Erythroblast (primary cell): ENCODE data around the gene TUBB8.
"Not testable (repeated sequence)": the region's sequence is repeated elsewhere in the genome, so short reads cannot be mapped to it uniquely, and the experiment has no call there.

Source experiments
- GATA1 ChIP-seq: IDR thresholded peaks from 2 replicates; pipeline ENCODE4 v1.6.1; 2011; ENCODE audit warnings: low read depth, mild to moderate bottlenecking, control low read depth, low read length, moderate library complexity
- POLR2A ChIP-seq: IDR thresholded peaks from 2 replicates; pipeline ENCODE4 v1.6.1; 2011; ENCODE audit warnings: mild to moderate bottlenecking, low read length

DNA sequence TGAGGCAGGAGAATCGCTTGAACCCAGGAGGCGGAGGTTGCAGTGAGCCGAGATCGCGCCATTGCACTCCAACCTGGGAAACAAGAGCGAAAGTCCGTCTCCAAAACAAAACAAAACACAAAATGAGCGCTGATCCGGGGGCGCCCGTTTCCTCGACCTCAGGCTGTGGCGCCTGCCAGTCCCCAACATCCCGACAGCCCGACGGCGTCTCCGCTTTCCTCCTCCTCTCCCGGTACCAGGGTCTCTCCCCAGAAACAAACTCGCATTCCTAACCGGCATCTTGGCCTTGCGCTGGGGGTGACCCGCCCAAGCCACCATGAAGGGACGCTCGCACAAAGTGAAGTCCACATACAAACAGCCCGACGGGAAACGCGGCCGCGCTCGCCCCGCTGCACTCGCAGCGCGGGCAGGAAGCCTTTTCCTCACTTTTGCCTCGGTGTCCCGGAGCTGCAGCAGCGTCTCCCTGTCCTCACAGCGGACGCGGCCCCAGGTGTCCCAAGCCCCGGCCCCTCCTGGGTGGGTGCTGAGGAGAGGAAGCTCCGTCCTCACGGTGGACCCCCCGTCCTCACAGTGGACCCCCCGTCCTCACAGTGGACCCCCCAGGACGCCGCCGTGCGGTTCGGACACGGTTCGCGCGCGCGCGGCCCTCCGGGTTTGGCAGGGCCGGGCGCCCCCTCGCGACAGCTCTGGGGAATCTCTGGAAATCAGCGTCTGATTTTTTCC is 24.6 kb upstream of the TUBB8 start:
- not testable (repeated sequence) for TF ChIP-seq POLR2A, GATA1
